ENCODE measurements around the gene ATP8B4.

DNA sequence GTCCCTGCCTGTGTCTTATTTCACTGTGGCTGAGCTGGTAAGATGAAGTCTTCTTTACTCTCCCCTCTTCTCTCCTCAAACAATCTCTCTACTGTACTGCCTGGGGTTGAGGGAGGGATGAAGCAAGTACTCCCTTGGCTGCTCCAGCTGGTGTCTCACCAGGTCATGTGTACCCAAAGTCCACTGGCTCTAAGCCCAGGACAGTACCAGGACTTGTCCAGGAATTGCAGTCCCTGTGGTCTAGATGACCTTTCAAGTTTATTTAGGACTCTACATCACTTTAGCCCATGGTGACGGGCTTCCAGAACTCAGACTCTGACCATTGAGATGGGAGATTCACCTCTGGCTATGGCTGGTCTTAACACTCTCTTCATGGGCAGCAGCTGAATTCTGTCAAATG, 45.4 kb upstream of the ATP8B4 start:
- TF ChIP-seq, protein P1, sequence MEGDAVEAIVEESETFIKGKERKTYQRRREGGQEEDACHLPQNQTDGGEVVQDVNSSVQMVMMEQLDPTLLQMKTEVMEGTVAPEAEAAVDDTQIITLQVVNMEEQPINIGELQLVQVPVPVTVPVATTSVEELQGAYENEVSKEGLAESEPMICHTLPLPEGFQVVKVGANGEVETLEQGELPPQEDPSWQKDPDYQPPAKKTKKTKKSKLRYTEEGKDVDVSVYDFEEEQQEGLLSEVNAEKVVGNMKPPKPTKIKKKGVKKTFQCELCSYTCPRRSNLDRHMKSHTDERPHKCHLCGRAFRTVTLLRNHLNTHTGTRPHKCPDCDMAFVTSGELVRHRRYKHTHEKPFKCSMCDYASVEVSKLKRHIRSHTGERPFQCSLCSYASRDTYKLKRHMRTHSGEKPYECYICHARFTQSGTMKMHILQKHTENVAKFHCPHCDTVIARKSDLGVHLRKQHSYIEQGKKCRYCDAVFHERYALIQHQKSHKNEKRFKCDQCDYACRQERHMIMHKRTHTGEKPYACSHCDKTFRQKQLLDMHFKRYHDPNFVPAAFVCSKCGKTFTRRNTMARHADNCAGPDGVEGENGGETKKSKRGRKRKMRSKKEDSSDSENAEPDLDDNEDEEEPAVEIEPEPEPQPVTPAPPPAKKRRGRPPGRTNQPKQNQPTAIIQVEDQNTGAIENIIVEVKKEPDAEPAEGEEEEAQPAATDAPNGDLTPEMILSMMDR (IDR thresholded peaks at IDR 0.05) = no peak
- no peak for TF ChIP-seq POLR2A (IDR thresholded peaks at IDR 0.05)
